ENCODE measurements around the gene NPAS2. TPM values are rescaled to one million over a fixed set of nuclear protein-coding genes. Genes with fewer than 3 reads are reported as not detected.
A peak's percentile ranks its signal among the peaks of the same experiment; 100 is the strongest.

NPAS2 gene
- total RNA-seq, 2 experiments from 2014 or later, result 4.2 to 4.9 TPM

DNA sequence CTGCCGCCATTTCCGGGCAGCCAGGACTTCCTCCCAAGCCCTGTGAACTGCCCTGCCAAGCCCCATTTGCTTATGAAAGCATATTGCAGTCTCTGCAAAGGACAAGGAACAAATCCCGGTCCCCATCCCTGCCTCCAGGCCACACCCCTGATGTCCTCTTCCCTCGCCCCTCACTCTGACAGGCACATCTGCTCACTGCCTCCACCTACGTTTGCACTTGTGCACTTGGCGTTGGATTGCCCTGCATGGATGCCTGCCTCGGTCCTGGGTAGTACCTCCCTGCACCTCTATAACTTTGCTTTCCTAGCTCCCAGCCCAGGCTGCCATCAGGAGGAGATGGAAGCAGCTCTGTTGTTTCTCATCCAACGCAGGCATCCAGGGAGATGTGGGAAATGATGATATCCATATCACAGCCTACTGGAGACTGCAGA lies 162.5 kb downstream of the NPAS2 start:
- ATAC-seq (ENCODE audit: low read depth) (no peak), DNase-seq (no peak)
- Mint-ChIP-seq H3K27me3 (no peaks in the 10 kb centered on the region), H3K4me1 (peaks cover 4% of the 10 kb centered on the region), H3K9me3 (no peaks in the 10 kb centered on the region), H3K4me3 (no peak overlapping the region), H3K36me3 (no peaks in the 10 kb centered on the region), H3K27ac (no peak overlapping the region)
- POLR2A ChIA-PET, result no interaction called here

DNA sequence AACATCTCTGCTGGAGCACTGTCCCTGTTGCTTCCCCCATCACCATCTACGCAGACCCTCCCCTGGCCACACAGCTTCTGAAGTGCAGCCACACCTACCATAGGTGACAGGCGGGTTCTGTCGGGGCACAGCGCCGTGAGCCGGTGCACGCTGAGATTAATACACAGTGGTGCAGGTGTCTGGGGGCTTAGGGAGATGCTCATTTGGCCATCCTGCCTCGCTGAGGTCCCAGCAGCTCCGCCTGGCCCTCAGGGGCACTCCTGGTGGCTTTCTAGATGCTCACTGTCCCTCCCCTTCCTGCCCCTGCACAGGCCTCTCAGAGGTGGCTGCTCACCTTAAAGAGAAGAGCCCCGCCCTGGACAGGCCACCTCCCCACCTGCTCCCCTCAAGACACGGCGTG lies 163.3 kb downstream of the NPAS2 start:
- no peak for ATAC-seq (ENCODE audit: low read depth)
- Mint-ChIP-seq H3K27ac (no peak overlapping the region), H3K4me3 (no peak overlapping the region), H3K27me3 (no peaks in the 10 kb centered on the region), H3K4me1 (peaks cover 4% of the 10 kb centered on the region), H3K9me3 (no peaks in the 10 kb centered on the region), H3K36me3 (no peaks in the 10 kb centered on the region)
- POLR2A ChIA-PET, result no interaction called here
- no peak for DNase-seq

DNA sequence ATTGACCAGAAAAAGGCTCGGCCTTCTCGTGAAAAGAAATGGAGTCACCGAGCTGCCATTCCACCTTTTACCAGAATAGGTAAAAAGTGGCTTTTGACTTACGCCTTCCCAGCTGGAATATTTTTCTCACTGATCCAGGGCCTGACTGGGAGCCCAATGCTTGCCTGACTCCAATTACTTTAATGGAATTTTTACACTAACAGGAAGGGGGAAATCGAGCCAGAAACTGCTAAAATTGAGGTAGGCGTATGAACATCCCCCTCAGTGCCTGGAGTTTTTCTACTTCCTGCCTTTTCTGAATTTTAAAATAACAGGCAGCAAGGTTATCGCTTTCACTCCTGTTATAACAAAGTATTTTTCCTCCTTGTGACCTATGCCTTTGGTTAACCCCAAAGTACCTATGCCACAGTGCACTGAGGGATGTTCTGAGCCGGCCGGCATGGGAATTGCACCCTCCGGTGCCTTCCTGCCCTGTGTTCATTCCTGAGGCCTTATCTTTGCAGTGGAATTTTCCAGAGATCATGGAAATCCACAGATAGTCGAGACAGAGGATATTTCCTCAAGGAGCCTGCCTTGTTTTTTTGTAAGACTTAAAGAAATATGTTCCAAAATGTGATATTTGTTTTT lies 163.9 kb downstream of the NPAS2 start:
- Mint-ChIP-seq H3K36me3 (no peaks in the 10 kb centered on the region), H3K9me3 (no peaks in the 10 kb centered on the region), H3K27ac (no peak overlapping the region), H3K4me1 (peaks cover 4% of the 10 kb centered on the region), H3K4me3 (no peak overlapping the region), H3K27me3 (no peaks in the 10 kb centered on the region)
- DNase-seq (no peak), ATAC-seq (ENCODE audit: low read depth) (no peak)
- POLR2A ChIA-PET, result no interaction called here

- POLR2A ChIA-PET, result interaction anchor here (1.0 kb wide), 1 partner anchor 422 kb away, joined by 4 read pairs; the partner anchor contains the start of gene PDCL3
- no peaks in the 10 kb centered on the region for H3K27me3 Mint-ChIP-seq
- no peak overlapping the region for H3K4me3 Mint-ChIP-seq
- no peaks in the 10 kb centered on the region for H3K9me3 Mint-ChIP-seq
- no peaks in the 10 kb centered on the region for H3K36me3 Mint-ChIP-seq
- DNase-seq (peak; percentile 78), ATAC-seq (ENCODE audit: low read depth) (peak; percentile 79)
- H3K27ac Mint-ChIP-seq, result no peak overlapping the region
- peaks cover 4% of the 10 kb centered on the region for H3K4me1 Mint-ChIP-seq
These were observed 165.0 kb downstream of the NPAS2 start for GRCh38 chr2:100984892-100985307.

DNA sequence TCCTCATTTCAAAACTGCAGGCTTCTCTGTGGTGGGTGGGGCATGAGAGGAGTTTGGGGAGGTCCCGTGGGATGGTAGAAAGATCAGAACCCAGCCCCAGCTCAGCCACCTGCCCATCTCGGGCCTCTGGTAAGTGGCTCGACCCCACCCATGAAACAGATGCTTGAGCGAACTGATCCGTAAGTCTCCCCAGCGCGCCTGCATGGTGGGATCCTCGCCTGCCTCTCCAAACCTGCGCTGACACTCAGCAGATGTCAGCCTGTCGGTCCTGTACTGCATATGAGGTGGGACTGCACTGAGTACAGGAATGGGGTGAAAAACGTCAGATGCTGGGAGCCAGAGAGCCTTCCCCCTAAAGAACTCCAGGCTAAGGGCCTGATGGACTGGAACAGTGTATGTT lies 166.2 kb downstream of the NPAS2 start:
- no peaks in the 10 kb centered on the region for H3K27me3 Mint-ChIP-seq
- H3K9me3 Mint-ChIP-seq, result no peaks in the 10 kb centered on the region
- ATAC-seq (ENCODE audit: low read depth), result no peak
- no peak for DNase-seq
- H3K27ac Mint-ChIP-seq, result no peak overlapping the region
- peaks cover 1% of the 10 kb centered on the region for H3K4me1 Mint-ChIP-seq
- no peak overlapping the region for H3K4me3 Mint-ChIP-seq
- POLR2A ChIA-PET, result no interaction called here
- H3K36me3 Mint-ChIP-seq, result no peaks in the 10 kb centered on the region

DNA sequence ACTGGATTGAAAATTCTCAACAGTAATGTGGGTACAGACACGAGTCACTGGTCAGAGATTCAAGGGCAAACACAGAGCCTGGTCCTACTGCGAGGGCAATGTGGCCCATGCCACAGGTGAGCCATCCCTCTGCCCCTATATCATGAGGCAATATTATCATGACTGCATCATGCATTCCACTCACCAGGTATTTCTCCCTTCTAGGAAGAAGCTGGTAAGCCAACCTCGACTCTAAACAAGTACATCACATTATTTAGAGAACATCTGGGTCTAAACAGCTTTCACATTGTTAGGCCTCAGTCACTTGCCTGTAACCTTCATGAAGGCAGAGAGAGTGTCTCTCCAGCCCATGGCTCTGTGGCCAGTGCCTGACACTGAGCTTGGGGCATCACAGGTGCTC lies 167.6 kb downstream of the NPAS2 start:
- DNase-seq (no peak), ATAC-seq (ENCODE audit: low read depth) (no peak)
- H3K27ac Mint-ChIP-seq, result no peak overlapping the region
- no peaks in the 10 kb centered on the region for H3K9me3 Mint-ChIP-seq
- no peak overlapping the region for H3K4me3 Mint-ChIP-seq
- peaks cover 4% of the 10 kb centered on the region for H3K4me1 Mint-ChIP-seq
- H3K27me3 Mint-ChIP-seq, result no peaks in the 10 kb centered on the region
- POLR2A ChIA-PET, result no interaction called here
- H3K36me3 Mint-ChIP-seq, result no peaks in the 10 kb centered on the region

- H3K9me3 Mint-ChIP-seq, result no peaks in the 10 kb centered on the region
- H3K4me1 Mint-ChIP-seq, result peaks cover 5% of the 10 kb centered on the region
- POLR2A ChIA-PET, result no interaction called here
- H3K27ac Mint-ChIP-seq, result no peak overlapping the region
- ATAC-seq (ENCODE audit: low read depth), result no peak
- no peaks in the 10 kb centered on the region for H3K36me3 Mint-ChIP-seq
- no peak for DNase-seq
- H3K4me3 Mint-ChIP-seq, result no peak overlapping the region
- H3K27me3 Mint-ChIP-seq, result no peaks in the 10 kb centered on the region
These were observed 168.0 kb downstream of the NPAS2 start for GRCh38 chr2:100987974-100988373.

DNA sequence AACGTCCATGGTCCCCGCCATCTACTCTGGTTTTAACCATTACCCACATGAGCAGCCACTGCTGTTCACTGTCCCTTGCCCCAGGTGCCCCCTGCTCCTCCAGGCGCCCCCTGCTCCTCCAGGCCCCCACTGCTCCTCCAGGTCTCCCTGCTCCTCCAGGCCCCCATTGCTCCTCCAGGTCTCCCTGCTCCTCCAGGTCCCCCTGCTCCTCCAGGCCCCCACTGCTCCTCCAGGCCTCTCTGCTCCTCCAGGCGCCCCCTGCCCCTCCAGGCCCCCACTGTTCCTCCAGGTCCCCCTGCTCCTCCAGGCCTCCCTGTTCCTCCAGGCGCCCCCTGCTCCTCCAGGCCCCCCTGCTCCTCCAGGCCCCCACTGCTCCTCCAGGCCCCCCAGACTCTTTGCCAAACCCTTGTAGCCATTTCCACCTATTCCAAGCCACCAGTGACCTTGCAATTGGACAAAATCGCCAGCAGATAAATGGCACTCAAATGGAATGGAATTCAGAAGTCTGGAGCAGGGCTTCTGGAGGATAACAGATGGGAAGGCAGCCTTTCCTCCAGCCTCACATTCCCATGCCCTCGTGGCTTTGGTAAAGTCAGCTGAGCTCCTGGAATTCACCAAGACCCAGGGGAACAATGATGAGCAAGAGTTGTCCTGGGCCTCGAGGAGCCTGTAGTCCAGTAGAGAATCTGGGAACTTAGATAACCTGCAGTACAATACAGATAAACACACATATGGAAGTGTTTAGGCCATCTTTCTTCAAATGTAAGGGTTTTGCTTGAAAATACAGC lies 168.9 kb downstream of the NPAS2 start:
- H3K9me3 Mint-ChIP-seq, result no peaks in the 10 kb centered on the region
- peaks cover 5% of the 10 kb centered on the region for H3K4me1 Mint-ChIP-seq
- POLR2A ChIA-PET, result interaction anchor here (1.0 kb wide), 1 partner anchor 13 kb away, joined by 3 read pairs; the partner anchor contains the start of gene RPL31

GRCh38 chr2:100989666-100990065 lies 169.7 kb downstream of the NPAS2 start:
- POLR2A ChIA-PET, result interaction anchor here (1.0 kb wide), 1 partner anchor 12 kb away, joined by 3 read pairs; the partner anchor contains the start of gene RPL31
- H3K27ac Mint-ChIP-seq, result no peak overlapping the region
- no peak for ATAC-seq (ENCODE audit: low read depth)

More for the DNA sequence above, 168.9 kb downstream of the NPAS2 start:
- Mint-ChIP-seq H3K4me3 (no peak overlapping the region), H3K27ac (no peak overlapping the region), H3K27me3 (no peaks in the 10 kb centered on the region), H3K36me3 (no peaks in the 10 kb centered on the region)
- ATAC-seq (ENCODE audit: low read depth), result no peak
- DNase-seq, result no peak

GRCh38 chr2:100990166-100990565 lies 170.2 kb downstream of the NPAS2 start:
- Mint-ChIP-seq H3K27me3 (no peaks in the 10 kb centered on the region), H3K27ac (no peak overlapping the region), H3K4me1 (peaks cover 3% of the 10 kb centered on the region), H3K4me3 (no peak overlapping the region), H3K36me3 (no peaks in the 10 kb centered on the region), H3K9me3 (no peaks in the 10 kb centered on the region)
- POLR2A ChIA-PET, result no interaction called here
- DNase-seq (no peak), ATAC-seq (ENCODE audit: low read depth) (no peak)

More at GRCh38 chr2:100989666-100990065, 169.7 kb downstream of the NPAS2 start:
- DNase-seq, result no peak
- Mint-ChIP-seq H3K36me3 (no peaks in the 10 kb centered on the region), H3K27me3 (no peaks in the 10 kb centered on the region), H3K4me3 (no peak overlapping the region), H3K9me3 (no peaks in the 10 kb centered on the region), H3K4me1 (peaks cover 5% of the 10 kb centered on the region)

GRCh38 chr2:100990650-100991403 lies 170.9 kb downstream of the NPAS2 start:
- peaks cover 3% of the 10 kb centered on the region for H3K4me1 Mint-ChIP-seq
- no peak overlapping the region for H3K4me3 Mint-ChIP-seq
- no peaks in the 10 kb centered on the region for H3K36me3 Mint-ChIP-seq
- DNase-seq, result no peak
- no peak for ATAC-seq (ENCODE audit: low read depth)
- no peak overlapping the region for H3K27ac Mint-ChIP-seq
- H3K27me3 Mint-ChIP-seq, result no peaks in the 10 kb centered on the region
- no peaks in the 10 kb centered on the region for H3K9me3 Mint-ChIP-seq
- POLR2A ChIA-PET, result interaction anchor here (0.6 kb wide), 1 partner anchor 17 kb away, joined by 3 read pairs; no protein-coding TSS in a partner anchor

DNA sequence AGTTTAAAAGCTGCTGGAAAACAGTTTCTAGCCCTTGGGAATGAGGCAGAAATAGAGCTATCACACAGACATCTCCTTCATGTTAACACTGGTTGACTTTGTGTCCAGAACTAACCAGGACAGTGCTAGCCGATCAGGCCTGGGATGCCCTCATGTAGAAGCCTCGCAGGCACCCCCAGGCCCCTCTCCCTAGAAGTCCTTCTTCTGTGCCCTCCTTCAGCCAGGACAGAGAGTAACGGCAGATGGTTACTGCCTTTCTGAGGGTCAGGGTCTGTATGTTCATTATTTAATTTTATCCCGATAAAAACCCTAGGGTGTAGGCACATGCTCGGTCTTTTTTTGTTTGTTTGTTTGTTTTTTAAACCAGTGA lies 171.4 kb downstream of the NPAS2 start:
- Mint-ChIP-seq H3K27me3 (no peaks in the 10 kb centered on the region), H3K36me3 (no peaks in the 10 kb centered on the region), H3K27ac (no peak overlapping the region), H3K4me3 (no peak overlapping the region), H3K9me3 (no peaks in the 10 kb centered on the region), H3K4me1 (peaks cover 3% of the 10 kb centered on the region)
- POLR2A ChIA-PET, result interaction anchor here (0.6 kb wide), 1 partner anchor 17 kb away, joined by 3 read pairs; no protein-coding TSS in a partner anchor
- DNase-seq (no peak), ATAC-seq (ENCODE audit: low read depth) (no peak)

- POLR2A ChIA-PET, result no interaction called here
- no peak for ATAC-seq (ENCODE audit: low read depth)
These were observed 172.3 kb downstream of the NPAS2 start for GRCh38 chr2:100992262-100992661.

More at GRCh38 chr2:100992262-100992661, 172.3 kb downstream of the NPAS2 start:
- no peaks in the 10 kb centered on the region for H3K9me3 Mint-ChIP-seq
- no peaks in the 10 kb centered on the region for H3K27me3 Mint-ChIP-seq
- H3K27ac Mint-ChIP-seq, result peak overlapping the region; percentile 54
- H3K4me3 Mint-ChIP-seq, result no peak overlapping the region
- DNase-seq, result no peak
- H3K36me3 Mint-ChIP-seq, result no peaks in the 10 kb centered on the region
- H3K4me1 Mint-ChIP-seq, result peaks cover 3% of the 10 kb centered on the region
